CD14-positive monocyte (primary cell): ENCODE results near the gene SLIT3. TPM values are rescaled to one million over a fixed set of nuclear protein-coding genes. Genes with fewer than 3 reads are reported as not detected.

Experiments used
- DNase-seq, 3 donors: peaks; one replicate each; pipeline ENCODE4 v3.0.0-alpha.2; 2011 to 2022
- H2AFZ ChIP-seq: 2 replicates; pipeline ENCODE4 v1.6.0; 2012; ENCODE audit warnings: mild to moderate bottlenecking, low read depth, low read length, inconsistent platforms; ENCODE audit not compliant: insufficient read depth, poor library complexity, severe bottlenecking
- H3K27ac ChIP-seq, 2 donors: 1 replicate in 1 of 2; 2 replicates in 1 of 2; pipeline ENCODE4 v1.5.1; 2012 to 2013; ENCODE audit warnings: low read length in 2 of 2, control low read depth in 1 of 2, inconsistent platforms in 1 of 2, low read depth in 1 of 2, mild to moderate bottlenecking in 1 of 2
- H3K27me3 ChIP-seq, 2 donors: one replicate each; pipeline versions ENCODE4 v1.6.0 to v1.6.1; 2011 to 2013; ENCODE audit warnings: low read length in 2 of 2; ENCODE audit not compliant: control insufficient read depth in 2 of 2, insufficient read depth in 2 of 2
- H3K36me3 ChIP-seq, 2 donors: replicated peaks in 1 of 2; 1 replicate in 1 of 2; 2 replicates in 1 of 2; pipeline versions ENCODE4 v1.5.1 to v1.6.1; 2012 to 2013; ENCODE audit warnings: low read length in 2 of 2, control low read depth in 1 of 2, inconsistent platforms in 1 of 2, mild to moderate bottlenecking in 1 of 2; ENCODE audit not compliant: insufficient read depth in 2 of 2, control insufficient read depth in 1 of 2
- H3K4me1 ChIP-seq, 2 donors: 1 replicate in 1 of 2; 2 replicates in 1 of 2; pipeline versions ENCODE4 v1.5.1 to v1.6.1; 2012 to 2013; ENCODE audit warnings: low read length in 2 of 2, control low read depth in 1 of 2, inconsistent platforms in 1 of 2, mild to moderate bottlenecking in 1 of 2, moderate library complexity in 1 of 2; ENCODE audit not compliant: insufficient read depth in 2 of 2, control insufficient read depth in 1 of 2
- H3K4me2 ChIP-seq: replicated peaks from 2 replicates; pipeline ENCODE3; 2012; ENCODE audit warnings: low read length, moderate library complexity, mild to moderate bottlenecking; ENCODE audit not compliant: poor library complexity, severe bottlenecking; ENCODE audit errors: extremely low read depth
- H3K4me3 ChIP-seq, 3 experiments: fragments of 200-600 bp in 1 of 3; sonication (generic) in 1 of 3; replicated peaks in 1 of 3; 1 replicate in 2 of 3; 2 replicates in 1 of 3; pipeline ENCODE4 v1.5.1; 2011 to 2013; ENCODE audit warnings: low read length in 3 of 3, mild to moderate bottlenecking in 3 of 3, control low read depth in 2 of 3, low read depth in 2 of 3, inconsistent platforms in 1 of 3, moderate library complexity in 1 of 3
- H3K79me2 ChIP-seq: 2 replicates; pipeline ENCODE4 v1.6.0; 2012; ENCODE audit warnings: mild to moderate bottlenecking, control low read depth, inconsistent platforms, low read length, moderate library complexity; ENCODE audit not compliant: insufficient read depth
- H3K9ac ChIP-seq: 2 replicates; pipeline ENCODE4 v1.6.0; 2017; ENCODE audit warnings: low read length, mild to moderate bottlenecking; ENCODE audit not compliant: insufficient read depth, poor library complexity, severe bottlenecking
- H3K9me3 ChIP-seq, 2 donors: replicated peaks in 1 of 2; 1 replicate in 1 of 2; 2 replicates in 1 of 2; pipeline versions ENCODE4 v1.5.1 to v1.6.1; 2012 to 2013; ENCODE audit warnings: low read length in 2 of 2, control low read depth in 1 of 2; ENCODE audit not compliant: control insufficient read depth in 1 of 2, insufficient read depth in 1 of 2
- H4K20me1 ChIP-seq: 2 replicates; pipeline ENCODE4 v1.6.0; 2012; ENCODE audit warnings: mild to moderate bottlenecking, low read length, control low read depth, moderate library complexity; ENCODE audit not compliant: insufficient read depth
- H3K27ac Mint-ChIP-seq, 7 donors: one replicate each; pipeline ENCODE4 v1.8.0; 2020; ENCODE audit warnings: mild to moderate bottlenecking in 7 of 7, mixed read lengths in 7 of 7, moderate library complexity in 6 of 7, inconsistent platforms in 2 of 7
- H3K27me3 Mint-ChIP-seq, 3 donors: one replicate each; pipeline ENCODE4 v1.8.0; 2021 to 2022; ENCODE audit warnings: low read depth in 3 of 3, mild to moderate bottlenecking in 3 of 3, mixed read lengths in 3 of 3, moderate library complexity in 3 of 3, inconsistent platforms in 1 of 3
- H3K36me3 Mint-ChIP-seq, 2 donors: one replicate each; pipeline ENCODE4 v1.8.0; 2020; ENCODE audit warnings: mixed read lengths in 2 of 2, inconsistent platforms in 1 of 2, mild to moderate bottlenecking in 1 of 2
- H3K4me1 Mint-ChIP-seq: one replicate; pipeline ENCODE4 v1.8.0; 2020; ENCODE audit warnings: mild to moderate bottlenecking, mixed read lengths
- H3K4me3 Mint-ChIP-seq, 2 donors: one replicate each; pipeline ENCODE4 v1.8.0; 2020; ENCODE audit warnings: mild to moderate bottlenecking in 2 of 2, mixed read lengths in 2 of 2, moderate library complexity in 1 of 2
- H3K9me3 Mint-ChIP-seq, 7 donors: one replicate each; pipeline ENCODE4 v1.8.0; 2020 to 2022; ENCODE audit warnings: mixed read lengths in 7 of 7, mild to moderate bottlenecking in 6 of 7, moderate library complexity in 6 of 7, inconsistent platforms in 2 of 7
- CTCF ChIP-seq: fragments of 200-600 bp; IDR thresholded peaks from one replicate; pipeline ENCODE4 v1.8.0; 2022; ENCODE audit warnings: antibody characterized with exemption, mild to moderate bottlenecking
- WGBS: methylation state at CpG from one replicate; pipeline ENCODE4 v1.1.5; 2013; ENCODE audit warnings: missing lambda C conversion rate; ENCODE audit not compliant: insufficient coverage; 5-methylcytosine and 5-hydroxymethylcytosine counted together
- intact Hi-C, 2 donors: fragments of 100-400 bp; cut with micrococcal nuclease; formaldehyde crosslinking; loops; one replicate each; pipeline versions ENCODE4 v1.15.0 to v1.15.1; 2023
- polyA plus RNA-seq, 3 donors: library from polyadenylated mRNA; depleted of rRNA in 1 of 3; unstranded in 2 of 3; stranded (reverse) in 1 of 3; fragments of 300-500 nt in 2 of 3; fragments of >200 nt in 1 of 3; fragmentation: Illumina TruSeq in 2 of 3; gene quantifications; 1 replicate in 2 of 3; 2 replicates in 1 of 3; pipeline ENCODE4 v1.2.3, GENCODE V29; 2012 to 2021

The SLIT3 gene
- polyA plus RNA-seq, 3 donors = not detected

- H3K4me2 ChIP-seq = no peak overlapping the region
- H3K4me3 ChIP-seq = no peak overlapping the region
- Mint-ChIP-seq H3K4me3 (no peak overlapping the region), H3K27ac (no peak overlapping the region), H3K9me3 (peaks cover 0 to 3% (median 0%) of the 10 kb centered on the region in 7 donors), H3K27me3 (peaks cover 0 to 7% (median 2%) of the 10 kb centered on the region in 3 donors), H3K4me1 (no peaks in the 10 kb centered on the region), H3K36me3 (no peaks in the 10 kb centered on the region)
- no peaks in the 10 kb centered on the region for H4K20me1 ChIP-seq
- H3K36me3 ChIP-seq = no peaks in the 10 kb centered on the region
- no peaks in the 10 kb centered on the region for H3K4me1 ChIP-seq
- no peak overlapping the region for H3K27ac ChIP-seq
- 83% methylated on average over 4 of the region's 4 CpGs for WGBS
- no peaks in the 10 kb centered on the region for H3K27me3 ChIP-seq
- DNase-seq = no peak
- no peak for TF ChIP-seq CTCF
- H3K9ac ChIP-seq = no peak overlapping the region
- H2AFZ ChIP-seq = no peak overlapping the region
- intact Hi-C loops = no loop called here
- H3K79me2 ChIP-seq = no peaks in the 10 kb centered on the region
- H3K9me3 ChIP-seq = no peaks in the 10 kb centered on the region
Observed at GRCh38 chr5:168803541-168803940, 497.4 kb downstream of the SLIT3 start.

- Histone ChIP-seq H3K79me2 (no peaks in the 10 kb centered on the region), H3K9me3 (no peaks in the 10 kb centered on the region), H3K27ac (no peak overlapping the region), H4K20me1 (no peaks in the 10 kb centered on the region), H3K27me3 (no peaks in the 10 kb centered on the region), H3K9ac (no peak overlapping the region), H2AFZ (no peak overlapping the region), H3K36me3 (no peaks in the 10 kb centered on the region), H3K4me3 (no peak overlapping the region), H3K4me2 (no peak overlapping the region), H3K4me1 (no peaks in the 10 kb centered on the region)
- H3K4me1 Mint-ChIP-seq = no peaks in the 10 kb centered on the region
- H3K27ac Mint-ChIP-seq = no peak overlapping the region
- 100% methylated on average over 1 of the region's 6 CpGs for WGBS
- peaks cover 0 to 3% (median 0%) of the 10 kb centered on the region in 7 donors for H3K9me3 Mint-ChIP-seq
- H3K4me3 Mint-ChIP-seq = no peak overlapping the region
- no peaks in the 10 kb centered on the region for H3K36me3 Mint-ChIP-seq
- TF ChIP-seq CTCF = no peak
- H3K27me3 Mint-ChIP-seq = peaks cover 0 to 3% (median 2%) of the 10 kb centered on the region in 3 donors
- DNase-seq = no peak
- intact Hi-C loops = no loop called here
Observed at GRCh38 chr5:168802337-168802736, 498.6 kb downstream of the SLIT3 start.
